ENCODE measurements around the gene NCOA4.

Gene NCOA4

DNA sequence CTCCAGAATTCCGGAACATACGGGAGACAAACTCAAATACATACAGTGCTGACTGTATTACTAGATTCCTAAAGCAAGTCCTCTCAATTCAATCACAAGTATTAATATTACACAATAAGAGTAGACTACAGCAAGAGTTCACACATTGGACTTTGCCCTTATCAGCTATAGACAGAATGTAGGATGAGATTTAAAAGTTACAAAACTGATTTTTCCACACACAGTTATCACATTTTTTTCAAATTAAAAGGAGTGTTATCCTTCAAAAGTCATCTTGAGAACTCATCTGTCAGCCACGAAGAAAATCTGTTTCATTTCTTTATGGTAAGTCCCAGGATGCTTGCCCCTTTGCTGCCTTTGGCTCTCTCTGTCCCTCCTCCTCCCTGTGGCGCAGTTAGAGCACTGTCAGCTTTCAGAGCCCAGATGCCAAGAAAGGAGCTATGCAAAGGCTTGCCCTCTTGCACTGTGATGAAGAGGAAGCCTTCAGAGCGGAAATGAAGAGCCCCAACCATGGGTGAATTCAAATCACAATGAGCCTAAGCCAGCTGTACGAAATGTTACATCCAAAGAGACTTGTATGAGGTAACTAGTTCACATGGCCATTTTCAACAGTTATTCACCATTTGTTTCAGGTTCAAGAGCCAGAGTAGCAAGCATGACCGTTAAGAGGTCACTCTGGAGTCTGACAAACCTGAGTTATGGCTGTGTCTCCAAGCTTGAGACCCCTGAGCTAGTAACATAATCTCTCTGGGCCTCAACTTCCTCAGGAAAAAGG, 10.7 kb downstream of the NCOA4 start:
- no peak overlapping the region for H3K4me3 ChIP-seq (ENCODE audit: low read length)
- DNase-seq (ENCODE audit: low read depth), result no peak
- no peak for TF ChIP-seq CTCF (IDR thresholded peaks at IDR 0.05; ENCODE audit: insufficient read depth, low read depth, low read length, missing control alignments)

DNA sequence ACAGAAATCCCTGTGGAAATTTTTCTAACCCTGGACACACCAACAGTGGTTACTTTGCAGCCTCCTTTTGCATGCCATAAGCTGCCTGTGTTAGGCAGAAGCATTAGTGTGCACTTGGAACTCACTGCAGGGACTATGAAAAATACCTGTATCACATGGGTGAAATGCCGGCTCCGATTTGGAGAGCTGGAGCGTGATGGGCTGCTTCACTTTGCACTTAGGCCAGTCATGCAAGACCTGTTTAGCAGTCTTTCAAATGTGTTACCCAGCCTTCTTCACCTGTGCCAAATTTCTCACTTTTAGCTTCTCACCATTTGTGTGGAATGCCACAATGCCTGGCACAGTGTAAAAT, 11.3 kb downstream of the NCOA4 start:
- no peak for TF ChIP-seq CTCF (IDR thresholded peaks at IDR 0.05; ENCODE audit: insufficient read depth, low read depth, low read length, missing control alignments)

DNA sequence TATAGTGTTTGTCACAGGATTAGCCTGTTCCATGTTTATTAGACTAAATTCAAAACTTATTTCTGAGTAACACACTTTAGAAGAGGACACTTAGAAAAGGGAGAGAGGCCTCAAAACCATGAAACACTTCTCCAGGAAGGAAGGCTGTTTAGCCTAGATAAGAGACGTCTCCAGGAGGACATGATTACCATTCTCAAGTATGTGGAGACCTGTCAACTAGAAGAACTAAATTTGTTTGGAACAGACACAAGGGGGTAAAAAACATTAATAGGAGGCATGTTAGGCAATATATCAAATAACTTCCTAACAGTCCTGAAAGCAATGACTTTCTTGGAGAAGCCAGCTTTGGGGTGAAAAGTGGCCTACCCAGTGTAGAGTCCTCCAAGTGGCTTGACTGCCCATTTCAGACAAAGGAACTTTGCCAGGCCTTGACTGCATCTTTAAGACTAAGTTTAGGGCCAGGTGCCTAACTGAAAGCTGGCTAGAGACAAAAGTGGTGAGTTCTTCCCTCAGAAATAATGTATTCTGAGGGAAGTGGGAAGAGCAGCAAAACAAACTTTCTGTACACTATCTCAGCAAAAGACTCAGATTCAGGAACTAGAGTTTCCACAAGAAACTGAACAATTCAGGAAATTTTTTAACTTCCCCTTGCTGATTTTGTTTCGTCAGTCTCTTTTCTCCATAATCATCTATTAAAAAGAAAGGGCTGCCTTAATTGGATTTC, 11.8 kb downstream of the NCOA4 start:
- no peak for DNase-seq (ENCODE audit: low read depth)
- no peak overlapping the region for H3K4me3 ChIP-seq (ENCODE audit: low read length)
- no peak for TF ChIP-seq CTCF (IDR thresholded peaks at IDR 0.05; ENCODE audit: insufficient read depth, low read depth, low read length, missing control alignments)

More for the DNA sequence above, 11.3 kb downstream of the NCOA4 start:
- peak; percentile 44 for DNase-seq (ENCODE audit: low read depth)
- no peak overlapping the region for H3K4me3 ChIP-seq (ENCODE audit: low read length)

DNA sequence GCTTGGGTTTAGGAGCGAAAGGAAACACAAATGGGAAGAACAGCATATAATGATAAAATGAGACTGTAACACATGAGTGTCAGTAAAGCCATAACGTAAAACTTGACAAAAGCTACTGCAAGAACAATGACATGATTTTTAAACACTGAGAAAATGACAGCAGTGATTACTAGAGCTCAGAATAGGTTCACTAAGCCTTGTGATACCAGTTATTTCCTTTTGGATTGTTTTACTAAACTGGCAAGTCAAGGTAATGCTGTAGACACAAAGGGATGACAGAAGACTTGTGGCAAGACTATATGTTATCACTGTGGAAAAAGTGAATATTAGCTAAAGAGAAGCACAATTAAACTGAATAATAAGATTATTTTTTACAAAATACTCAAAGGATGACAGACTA, 12.7 kb downstream of the NCOA4 start:
- no peak for DNase-seq (ENCODE audit: low read depth)
- H3K4me3 ChIP-seq (ENCODE audit: low read length), result no peak overlapping the region
- no peak for TF ChIP-seq CTCF (IDR thresholded peaks at IDR 0.05; ENCODE audit: insufficient read depth, low read depth, low read length, missing control alignments)

DNA sequence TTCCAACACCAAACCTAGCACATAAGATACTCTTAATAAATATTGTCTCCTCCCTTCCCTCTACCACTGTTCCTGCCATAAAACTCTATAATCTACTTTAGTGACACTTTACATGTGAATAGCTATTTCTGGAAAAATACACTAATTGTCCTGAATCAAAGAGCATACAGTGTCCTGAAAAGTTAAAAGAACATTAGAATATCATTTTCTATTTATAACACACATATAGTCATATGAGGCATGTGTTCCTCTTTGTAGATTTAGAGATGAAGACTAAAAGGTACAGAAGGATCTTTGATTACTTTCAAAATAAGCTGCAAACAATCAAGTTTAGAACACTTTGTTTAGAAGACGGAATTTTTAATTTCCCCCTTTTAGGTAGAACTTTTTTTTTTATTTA, 13.6 kb downstream of the NCOA4 start:
- DNase-seq (ENCODE audit: low read depth), result no peak
- H3K4me3 ChIP-seq (ENCODE audit: low read length), result no peak overlapping the region
- TF ChIP-seq CTCF (IDR thresholded peaks at IDR 0.05; ENCODE audit: insufficient read depth, low read depth, low read length, missing control alignments), result no peak

DNA sequence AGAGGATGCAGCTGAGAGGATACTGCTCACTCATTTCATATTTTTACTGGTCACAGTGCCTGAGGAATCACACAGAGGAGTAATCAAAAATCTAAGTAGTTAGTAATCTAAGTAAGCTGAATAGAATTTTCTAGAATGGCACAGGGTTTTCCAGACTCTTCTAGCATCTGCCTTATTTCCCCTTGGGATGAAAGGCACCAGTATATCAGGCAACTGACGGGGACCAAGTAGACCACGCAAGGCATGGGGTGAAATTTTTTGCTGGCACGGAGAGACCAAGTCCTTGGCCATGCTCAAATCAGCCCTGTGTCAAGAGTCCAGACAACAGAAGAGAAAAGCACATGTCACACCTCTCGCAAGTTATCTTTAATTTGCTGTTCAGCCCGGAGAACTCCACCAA, 14.2 kb downstream of the NCOA4 start:
- no peak for DNase-seq (ENCODE audit: low read depth)
- H3K4me3 ChIP-seq (ENCODE audit: low read length), result no peak overlapping the region
- TF ChIP-seq CTCF (IDR thresholded peaks at IDR 0.05; ENCODE audit: insufficient read depth, low read depth, low read length, missing control alignments), result no peak
